Activated naive CD4-positive, alpha-beta T cell treated with anti-CD3 and anti-CD28 coated beads, Interleukin-2, amount 50 U/mL, for 16 hours (primary cell): ENCODE results near the gene NELL2.

Experiments used
- DNase-seq: peaks from one replicate; pipeline ENCODE4 v3.0.0-alpha.2; 2020

Gene NELL2

DNA sequence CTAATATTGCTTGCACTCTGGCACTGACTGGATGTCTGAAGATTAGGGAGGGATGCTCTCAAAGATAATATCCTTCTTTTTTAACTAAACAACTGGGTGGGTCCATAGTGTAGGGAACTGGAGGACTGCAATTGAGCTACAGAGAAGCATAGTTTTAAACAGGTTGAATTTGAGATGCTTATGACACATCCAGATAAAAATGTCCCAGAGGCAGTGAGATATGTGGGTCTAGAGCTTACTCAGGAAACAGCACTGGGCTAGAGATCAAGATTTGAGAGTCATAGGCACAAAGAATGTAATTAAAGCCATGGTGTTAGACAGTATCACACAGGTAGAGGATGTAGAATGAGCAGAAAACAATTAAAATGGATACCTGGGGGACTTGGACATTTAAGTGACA lies 198.4 kb downstream of the NELL2 start:
- DNase-seq: no peak

DNA sequence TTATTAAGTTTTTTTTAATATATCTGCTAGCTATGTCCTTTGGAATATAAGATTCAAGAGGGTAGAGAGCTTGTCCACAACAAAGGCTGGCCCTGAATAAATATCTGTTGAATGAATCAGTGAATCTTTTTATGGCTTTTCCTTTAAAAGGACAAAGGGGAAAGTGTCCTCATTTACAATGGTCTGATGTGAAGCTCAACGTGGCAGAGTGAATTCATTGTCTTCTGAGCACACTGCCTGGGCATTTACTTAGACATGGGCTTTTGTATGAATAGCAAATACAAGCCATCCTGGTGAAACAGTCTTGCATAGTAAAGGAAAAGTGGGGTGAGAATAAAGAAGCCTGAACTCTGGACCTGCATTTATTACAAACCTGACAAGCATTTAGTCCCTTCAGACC lies 201.2 kb downstream of the NELL2 start:
- DNase-seq: no peak

DNA sequence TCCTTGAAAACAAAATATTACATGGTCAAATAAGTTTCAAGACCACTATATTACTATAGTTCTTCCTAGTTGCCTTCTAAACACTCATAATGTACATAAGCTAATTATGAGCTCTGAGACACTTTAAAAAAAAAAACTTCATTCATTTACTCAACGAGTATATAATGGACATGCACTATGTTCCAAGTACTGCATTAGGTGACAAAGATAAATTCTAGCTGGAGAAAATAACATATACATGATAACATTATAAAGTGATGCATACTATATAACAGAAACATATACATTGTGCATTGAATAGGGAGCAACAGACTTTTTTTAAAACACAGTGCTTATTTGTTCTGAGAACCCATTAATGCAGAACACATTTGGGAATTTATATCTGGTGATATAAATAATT lies 202.3 kb downstream of the NELL2 start:
- no peak for DNase-seq

DNA sequence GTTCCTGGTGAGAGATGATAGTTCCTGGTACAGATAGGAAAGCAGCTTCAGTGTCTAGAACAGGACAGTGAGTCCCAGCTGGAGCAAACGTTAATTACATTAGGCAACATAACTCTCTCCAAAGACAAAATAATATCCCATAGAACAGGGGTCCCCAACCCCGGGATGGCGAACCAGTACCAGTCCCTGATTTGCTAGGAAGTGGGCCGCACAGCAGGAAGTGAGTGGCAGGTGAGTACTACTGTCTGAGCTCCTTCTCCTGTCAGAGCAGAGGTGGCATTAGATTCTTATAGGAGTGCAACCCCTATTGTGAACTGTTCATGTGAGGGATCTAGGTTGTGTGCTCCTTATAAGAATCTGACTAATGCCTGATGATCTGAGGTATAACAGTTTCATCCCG lies 204.1 kb downstream of the NELL2 start:
- DNase-seq: no peak

DNA sequence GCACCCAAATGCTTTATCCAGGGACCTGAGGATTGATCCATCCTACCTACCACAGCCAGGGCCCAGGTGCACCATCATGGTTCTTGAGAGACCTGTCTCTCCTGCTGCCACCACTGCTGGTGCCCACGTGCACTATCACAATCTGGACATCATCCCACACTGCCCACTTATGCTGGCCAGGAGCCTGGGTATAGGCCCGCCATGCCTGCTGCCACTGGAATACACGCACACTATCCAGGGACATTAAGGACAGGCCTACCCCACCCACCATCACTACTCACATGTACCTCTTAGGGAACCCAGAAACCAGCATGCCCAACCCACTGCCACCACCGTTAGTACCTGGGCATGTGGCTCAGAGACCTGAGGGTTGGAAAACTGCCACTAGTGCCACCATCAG lies 207.7 kb downstream of the NELL2 start:
- no peak for DNase-seq

DNA sequence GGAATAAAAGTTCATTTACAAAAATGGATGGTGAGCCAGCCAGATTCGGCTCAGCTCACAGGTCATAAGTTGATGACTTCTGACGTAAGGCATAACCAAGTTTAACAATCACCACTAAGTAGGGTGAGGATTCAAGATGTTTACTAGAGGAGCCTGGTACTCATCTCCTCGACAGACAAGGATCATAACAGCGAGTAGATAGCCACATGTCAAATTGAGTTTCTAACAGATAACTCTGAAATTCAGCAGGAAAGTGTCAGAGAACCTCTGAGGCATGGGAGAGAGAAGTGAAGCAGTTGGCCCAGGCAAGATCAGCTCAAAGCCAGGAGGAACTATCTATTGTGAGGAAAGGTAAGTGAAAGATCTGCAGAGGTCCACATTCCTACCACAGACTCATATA lies 208.7 kb downstream of the NELL2 start:
- DNase-seq: no peak

DNA sequence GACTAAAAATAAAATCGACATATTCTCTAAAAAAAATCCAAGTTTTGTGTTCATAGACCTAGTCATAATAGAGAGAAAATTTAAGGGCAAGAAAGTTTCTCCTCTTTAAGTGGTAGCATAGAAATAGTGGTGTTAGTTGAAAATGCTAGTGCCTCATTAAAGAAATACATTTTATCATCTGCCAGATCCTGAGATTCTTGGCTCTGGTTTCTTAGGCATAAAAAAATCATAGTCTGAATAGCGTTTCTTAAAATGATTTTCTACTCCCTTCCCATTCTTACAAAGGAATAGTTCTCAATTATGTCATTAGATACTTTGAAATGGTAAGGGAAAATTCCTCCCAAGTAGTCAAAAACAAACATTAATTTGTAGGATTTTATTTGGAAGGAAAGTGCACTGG lies 212.8 kb downstream of the NELL2 start:
- no peak for DNase-seq

DNA sequence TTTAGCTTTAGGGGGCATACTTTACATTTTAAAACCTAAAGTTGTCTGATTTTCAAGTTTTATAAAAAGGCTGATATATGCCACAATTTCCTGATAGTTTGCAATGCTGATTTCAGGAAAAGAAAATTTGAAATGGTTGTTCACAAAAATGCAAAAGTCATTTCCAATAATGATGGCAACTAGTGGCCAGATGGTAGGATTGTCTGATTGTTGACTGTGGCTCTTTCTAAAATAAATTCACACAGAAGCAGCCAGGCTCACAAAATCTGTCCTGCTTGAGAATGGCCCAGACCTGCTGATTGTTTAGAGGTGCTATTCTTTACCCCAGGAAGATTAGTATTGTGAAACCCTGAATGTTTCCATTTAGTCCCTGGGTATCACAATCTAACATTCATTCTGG lies 220.3 kb downstream of the NELL2 start:
- no peak for DNase-seq

DNA sequence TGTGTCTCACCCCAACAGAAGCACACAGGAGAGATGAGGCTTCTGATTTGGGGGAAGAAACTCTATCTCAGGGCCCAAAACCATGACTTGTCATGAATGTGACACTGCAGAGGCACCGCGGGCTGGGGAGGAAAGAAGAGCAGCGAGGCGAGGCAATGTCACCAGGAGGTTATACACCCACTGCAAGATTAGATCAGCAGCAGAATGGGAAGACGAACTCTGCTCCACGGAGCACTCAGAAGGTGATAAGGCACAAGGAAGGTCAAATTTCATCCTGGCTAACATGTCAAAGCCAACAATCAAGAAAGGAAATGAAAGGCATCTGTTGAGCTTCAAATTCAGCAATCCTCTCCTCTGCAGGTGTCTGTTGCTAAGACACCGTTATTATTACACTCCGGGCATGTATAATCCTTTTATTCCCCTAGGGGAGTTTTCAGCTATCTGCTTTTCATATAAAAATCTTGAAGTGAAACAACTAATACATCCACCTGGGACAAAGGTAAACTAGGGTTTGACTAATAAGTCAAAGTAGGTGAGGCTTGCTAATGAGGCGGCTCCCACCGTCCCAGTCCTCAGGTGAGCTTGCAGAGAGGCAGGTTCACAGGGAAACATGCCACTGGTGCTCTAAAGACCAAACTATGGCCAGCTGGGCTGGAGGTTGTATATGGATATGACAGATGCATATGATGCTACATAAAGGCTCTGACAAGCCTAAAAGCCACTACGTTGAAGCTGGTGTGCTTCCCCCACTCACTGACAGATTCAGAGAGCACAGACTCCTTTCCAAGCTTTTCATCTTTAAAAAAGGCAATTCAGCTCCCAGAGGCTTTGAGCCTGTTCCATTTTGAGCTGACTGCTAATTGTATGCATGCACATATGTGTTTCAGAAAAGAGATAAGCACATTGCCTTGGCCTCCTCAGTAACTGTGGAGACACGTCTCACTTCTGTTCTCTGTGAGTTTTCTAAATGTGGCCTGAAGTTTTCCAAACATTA lies 221.2 kb downstream of the NELL2 start:
- DNase-seq: no peak

DNA sequence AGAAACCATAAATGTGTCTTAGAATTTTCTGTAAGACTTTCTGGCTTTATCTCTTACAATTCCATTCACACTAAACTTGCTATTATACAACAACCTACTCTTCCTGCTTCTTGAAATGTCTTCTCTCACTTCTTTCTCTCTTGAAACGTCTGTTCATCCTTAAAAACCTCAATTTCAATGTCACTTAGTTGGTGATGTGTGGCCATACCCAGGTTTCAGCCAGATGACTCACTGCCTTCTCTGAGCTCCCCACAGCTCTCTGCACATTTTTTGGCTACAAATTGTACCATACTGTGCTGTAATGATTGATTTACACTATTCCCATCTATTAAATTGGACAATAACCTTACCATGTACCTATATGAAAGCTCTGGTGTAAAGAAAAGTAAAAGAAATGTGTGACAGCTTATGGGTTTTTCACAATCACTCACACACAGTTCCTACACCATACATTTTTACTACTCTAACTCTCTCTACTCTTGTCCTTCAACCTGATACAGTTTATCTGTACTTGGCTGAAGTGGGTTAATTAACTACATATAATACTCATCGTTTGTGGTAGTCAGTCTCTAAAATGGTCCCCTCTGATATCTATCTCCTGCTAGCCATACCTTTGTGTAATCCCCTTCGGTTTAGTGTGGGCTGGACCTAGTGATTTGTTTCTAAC lies 222.1 kb downstream of the NELL2 start:
- DNase-seq: no peak

DNA sequence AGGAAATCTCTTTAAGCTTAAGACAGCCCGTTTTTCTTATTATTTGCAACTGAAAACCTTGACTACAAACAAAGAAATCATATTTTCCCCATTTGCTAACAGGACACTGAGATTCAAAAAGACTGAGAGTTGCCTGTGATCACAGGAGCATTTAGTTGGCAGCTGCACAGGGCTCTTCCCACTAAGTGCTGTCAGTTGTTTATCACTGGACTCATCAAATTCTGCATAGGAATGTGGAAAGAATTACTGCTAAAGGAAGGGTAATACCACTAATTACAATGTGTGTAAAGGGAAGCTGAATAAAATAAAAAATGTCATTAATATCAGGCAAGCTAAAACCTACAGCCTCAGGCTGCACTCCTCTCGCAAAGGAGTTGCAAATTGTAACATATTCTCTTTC lies 226.4 kb downstream of the NELL2 start:
- DNase-seq: no peak

DNA sequence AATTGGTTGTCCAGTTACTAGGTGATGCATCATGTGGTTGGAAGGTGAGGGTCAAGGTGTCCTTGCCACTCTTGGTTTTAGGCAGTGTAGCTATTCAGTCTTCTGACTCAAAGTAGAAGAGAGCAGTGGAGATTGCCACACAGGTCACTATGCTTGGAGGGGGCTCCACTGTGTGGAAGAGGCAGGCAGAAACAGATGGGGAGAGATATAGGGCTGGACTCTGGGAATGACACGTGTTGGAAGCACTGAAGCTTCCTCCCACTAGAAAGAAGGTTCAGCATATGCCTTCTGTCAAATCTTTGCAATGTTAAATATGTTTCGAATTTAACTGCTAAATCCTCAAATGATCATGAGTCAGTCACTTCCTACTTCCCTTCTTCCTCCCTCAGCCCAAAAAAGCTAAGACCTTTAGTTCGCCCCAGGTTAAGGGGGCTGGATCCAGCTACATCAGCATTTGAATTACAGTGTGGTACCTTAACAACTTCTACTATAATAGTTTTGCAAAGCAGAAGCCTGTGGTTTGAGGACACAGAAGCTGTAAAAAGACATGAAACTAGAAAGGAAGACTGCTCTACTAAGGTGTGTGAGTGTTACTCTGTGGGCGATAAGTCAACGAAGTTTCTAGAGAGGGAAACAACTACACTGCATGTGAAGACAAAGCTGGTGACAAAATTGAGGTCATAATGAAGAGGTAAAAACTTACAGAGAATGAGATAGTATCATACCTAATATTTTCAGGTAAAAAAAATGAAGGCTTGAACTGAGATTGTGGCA lies 228.0 kb downstream of the NELL2 start:
- DNase-seq: no peak

DNA sequence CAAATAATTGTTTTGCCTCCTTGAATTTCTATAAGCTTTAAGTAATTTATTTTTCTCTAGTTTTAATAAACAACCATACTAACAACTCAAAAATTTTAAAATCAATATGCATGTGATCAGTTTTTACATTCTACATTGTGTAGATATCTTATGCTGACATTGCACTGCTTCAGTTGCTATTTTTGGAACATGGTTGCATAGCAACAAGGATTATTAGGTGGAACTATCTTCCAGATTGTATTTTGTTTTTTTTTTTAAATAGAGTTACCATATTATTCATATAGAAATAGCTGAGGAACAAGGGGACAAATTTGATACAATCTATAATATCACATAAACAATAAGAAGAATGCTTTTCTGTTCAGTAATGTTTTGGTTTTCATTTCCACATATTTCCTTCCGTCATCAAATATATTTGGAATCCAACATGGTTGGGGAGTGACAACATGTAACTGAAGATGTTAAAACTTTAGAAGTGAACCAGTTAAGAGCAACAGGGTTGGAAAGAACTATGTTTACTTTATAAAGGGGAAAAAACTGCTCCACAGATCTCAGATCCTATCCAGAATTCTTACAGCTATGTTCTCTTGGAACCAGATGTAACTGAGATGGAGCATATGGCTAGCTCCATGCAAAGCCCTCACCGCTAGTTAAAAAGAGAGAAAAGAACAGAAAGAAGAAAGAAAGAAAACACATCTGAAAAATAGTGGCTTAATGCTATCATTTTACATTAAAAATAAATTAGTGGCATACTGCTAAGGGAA lies 235.5 kb downstream of the NELL2 start:
- no peak for DNase-seq

DNA sequence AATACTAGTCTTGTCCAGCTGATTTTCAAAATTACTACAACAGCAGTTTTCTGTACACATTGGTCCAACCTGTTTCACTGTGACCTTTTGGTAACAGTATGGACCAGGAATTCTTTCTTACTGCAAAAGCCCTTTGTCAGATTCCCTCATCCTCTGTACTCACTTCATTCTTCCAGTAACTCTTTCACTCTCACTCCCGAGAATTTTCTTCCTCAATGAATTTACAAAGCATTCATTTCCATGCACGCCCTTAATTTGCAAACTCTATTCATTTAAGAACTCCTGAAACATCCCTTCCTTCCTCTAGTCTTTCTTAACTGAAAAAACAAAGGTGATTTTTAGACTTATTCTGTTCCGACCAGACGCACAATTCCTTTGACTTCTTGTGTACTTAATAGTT lies 238.2 kb downstream of the NELL2 start:
- no peak for DNase-seq

DNA sequence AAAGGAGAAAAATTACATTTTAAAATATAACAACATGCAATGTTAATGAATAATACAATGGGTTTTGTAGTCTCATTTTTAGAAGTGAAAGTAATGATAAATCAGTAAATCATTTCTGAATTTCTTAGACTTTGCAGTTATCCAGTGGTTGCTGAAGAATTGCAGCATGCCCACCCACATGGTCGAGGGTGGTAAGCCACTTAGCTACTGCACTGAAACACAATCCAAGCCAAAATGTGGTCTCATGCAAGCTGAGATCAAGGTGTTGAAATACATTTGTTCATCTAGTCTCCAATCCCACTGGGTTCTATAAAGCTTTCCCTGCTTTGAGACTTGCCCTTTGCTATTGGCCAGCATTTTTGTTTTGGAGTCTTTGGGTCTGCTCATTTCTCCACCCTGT lies 247.9 kb downstream of the NELL2 start:
- peak; percentile 21 for DNase-seq

DNA sequence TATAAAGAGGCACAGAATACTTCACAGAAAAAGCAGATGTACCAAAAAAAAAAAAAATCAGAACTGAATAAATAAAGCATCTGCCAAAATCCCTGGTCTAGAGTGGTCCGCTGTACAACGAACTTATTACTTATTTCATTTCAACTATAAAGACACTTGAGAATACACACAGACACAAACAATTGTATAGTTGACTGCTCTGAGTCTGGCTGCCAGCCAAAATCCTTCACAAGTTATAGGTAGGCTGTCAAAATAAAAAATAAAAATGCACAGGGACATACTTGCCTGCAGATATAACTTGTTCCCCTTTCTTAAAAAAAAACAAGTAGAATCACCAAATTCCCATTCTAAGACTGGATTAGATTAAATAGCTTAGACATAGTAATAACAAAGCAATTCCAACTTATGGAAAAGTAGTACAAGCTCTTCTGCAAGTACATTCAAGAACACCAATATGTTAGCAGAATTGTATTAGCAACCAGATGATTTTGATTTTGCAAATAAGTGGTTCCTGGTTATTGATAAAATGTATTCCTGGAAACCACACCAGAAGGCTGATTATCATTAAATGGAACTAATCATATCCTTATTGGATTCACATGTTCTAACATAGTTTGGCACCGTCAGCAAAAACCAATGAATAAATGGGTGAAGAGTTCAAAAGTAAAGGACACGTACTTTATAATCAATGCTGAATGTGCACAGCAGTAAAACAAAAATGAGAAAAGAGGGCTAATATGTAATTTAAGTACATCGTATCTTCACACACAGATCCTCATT lies 248.5 kb downstream of the NELL2 start:
- DNase-seq: no peak

DNA sequence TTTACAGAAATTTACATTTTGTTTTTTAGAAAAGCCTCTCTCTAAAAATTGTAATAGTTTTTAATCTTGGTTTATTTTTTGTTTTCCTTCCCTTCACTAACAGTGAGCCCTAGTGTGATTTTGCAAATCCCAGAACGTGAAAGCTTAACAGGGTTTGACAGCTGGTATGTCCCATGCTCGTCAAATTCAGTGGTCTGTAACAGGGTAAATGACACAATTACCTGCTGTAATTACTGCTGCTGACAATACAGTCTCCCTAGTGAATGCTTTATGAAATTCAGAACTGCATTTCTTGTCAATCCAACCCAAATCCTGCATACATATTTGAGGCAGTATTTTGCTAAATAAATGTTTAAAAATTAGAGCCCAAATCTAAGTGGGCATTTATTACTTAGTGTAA lies 249.2 kb downstream of the NELL2 start:
- DNase-seq: no peak

DNA sequence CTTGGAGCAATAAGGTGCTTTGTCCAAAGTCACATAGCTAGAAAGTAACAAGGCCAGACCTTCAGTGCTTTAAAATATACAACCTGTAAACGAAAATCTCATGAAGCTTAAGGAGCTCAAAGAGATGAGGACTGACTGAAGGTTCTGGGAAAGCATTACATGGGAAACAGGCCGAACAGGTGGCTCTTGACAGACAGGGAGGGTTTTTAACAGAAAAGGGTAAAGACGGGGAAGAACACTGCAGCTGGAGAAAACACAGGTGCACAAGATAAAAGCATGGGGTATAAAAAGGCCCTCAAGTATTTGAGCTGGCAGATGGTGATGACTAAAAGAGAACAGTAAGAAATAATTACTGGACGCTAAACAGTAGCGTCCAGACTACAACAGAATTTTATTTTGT lies 257.2 kb downstream of the NELL2 start:
- no peak for DNase-seq

DNA sequence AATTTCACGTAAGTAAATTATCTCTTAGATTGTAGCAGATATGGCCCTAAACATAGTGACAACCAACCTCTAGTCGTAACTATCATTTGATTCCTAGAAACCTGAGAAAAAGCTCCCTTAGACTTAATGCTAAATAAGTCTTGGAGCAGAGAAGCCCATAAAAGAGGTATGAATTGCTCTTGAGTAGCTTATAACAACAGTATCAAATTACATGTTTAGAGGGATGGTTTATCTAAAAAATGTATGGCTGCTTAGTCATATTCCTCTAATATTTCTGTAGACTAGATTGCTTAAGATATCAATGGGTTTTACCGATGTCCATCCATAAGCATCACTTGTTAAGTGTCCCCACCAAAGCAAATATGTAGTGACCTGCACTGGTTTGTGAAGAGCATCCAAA lies 259.7 kb downstream of the NELL2 start:
- DNase-seq: no peak

DNA sequence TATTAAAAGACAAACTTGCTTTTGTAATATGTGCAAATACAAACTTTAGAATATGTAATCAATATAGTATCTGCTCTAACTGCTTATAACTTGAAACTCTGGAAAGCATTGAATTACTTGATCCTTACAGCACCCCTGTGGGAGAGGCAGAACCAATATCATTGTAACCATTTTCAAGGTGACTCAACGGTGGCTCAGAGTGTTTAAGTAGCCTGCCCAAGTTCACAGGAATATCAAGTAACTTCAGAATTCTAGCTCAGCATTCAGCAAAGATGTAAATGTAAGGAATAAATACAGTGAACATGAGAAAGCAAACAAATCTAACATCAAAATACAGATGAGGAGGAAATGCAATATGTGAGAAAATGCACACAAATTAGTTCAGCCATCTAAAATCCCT lies 264.6 kb downstream of the NELL2 start:
- DNase-seq: no peak

DNA sequence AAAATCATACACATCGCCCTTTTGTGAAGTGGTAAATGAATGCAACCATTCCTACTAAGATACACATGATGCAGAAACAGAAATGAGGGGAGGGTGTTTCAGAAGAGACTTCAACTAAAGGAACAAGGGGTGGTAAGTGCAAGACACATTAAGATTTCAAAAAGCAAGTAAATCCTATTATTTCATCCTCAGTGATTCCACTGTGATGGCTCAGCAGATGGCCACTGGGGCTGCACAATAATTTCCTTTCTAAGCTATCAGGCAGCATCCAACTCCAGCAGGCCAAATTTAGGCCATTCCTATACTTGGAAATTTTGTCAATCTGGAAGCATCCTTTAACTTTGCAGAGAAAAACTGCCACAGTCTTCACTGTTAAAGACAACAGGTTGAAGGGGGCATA lies 272.4 kb downstream of the NELL2 start:
- DNase-seq: no peak

DNA sequence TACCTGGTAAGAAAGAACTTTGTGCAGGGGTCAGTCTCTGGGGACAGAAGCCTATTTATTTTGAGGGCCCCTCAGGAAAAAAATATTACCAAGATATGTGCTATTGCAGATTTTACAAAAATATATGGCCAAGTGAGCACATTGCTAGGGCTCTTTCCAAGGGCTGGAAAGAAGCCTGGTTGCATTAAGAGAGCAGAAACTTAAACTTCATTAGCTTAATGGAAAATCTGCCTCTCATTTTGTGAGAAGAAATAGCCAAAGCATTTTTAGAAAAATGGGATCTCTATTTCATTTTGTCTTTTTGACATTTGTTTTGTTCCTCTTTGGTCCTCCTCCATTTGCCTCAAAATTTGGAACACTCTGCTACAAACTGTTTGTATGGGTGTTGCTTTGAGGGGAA lies 283.5 kb downstream of the NELL2 start:
- no peak for DNase-seq
